Glomerular endothelial cell (primary cell): ENCODE data around the gene TMEM158. TPM values are rescaled to one million over a fixed set of nuclear protein-coding genes. Genes with fewer than 3 reads are reported as not detected.

Experiments
- DNase-seq: peaks from one replicate; pipeline ENCODE4 v3.0.0-alpha.2; 2011; ENCODE audit warnings: low read depth, low spot score; ENCODE audit errors: extremely low read depth
- total RNA-seq: library from RNA; depleted of rRNA; stranded (reverse); fragments of >200 nt; gene quantifications from 2 replicates; pipeline ENCODE4 v1.2.3, GENCODE V29; 2015

TMEM158 gene
- total RNA-seq, 1 donor from 2014 or later = 13.8 TPM

DNA sequence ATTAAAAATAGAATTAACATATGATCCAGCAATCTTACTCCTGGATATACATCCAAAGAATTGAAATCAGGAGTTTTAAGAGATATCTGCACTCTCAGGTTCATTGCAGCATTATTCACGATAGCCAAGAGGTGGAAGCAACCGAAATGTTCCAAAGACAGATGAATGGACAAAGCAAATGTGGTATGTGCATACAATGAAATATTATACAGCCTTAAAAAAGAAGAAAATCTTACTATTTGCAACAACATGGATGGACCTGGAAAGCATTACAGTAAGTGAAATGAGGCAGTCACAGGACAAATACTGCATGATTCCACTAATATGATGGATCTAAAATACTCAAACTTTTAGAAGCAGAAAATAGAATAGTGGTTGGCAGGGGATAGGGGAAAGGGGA is 9.3 kb upstream of the TMEM158 start:
- DNase-seq = no peak

DNA sequence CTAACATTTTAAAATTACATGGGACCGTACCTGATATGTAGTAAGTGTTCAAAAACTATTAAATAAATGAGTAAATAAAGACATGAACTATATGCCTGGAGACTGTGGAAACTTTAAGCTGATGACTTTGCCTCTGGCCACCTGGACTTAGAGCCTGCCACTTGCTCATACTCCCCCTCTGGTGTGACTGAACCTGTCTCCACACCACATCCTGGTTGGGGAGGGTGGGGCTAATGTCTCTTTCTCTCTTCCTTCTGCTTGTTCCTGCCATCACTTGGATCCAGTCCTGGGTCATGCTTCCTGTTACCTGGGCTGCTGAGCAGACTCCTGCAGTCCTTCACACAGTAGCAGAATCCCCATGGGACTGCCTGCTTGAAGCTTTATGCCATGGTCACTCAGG is 8.2 kb upstream of the TMEM158 start:
- DNase-seq = no peak

DNA sequence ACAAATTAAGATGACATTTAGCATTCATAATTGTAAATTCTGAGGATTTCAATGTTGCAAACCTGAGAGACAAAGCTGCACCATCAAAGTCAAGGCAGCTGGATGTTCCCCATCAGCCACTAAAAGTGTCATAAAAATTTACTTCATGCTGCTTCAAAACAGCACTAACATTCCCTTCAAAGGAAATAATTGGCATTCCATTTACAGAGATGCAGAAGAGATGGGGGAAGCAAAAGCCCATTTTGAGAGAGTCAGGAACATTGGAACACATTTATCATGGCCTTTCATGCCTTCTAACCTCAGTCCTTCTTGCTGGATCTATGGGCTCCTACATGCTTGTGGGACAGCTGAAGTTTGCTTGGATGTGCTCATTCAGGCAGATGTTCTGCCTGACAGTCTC is 6.4 kb upstream of the TMEM158 start:
- DNase-seq = no peak

DNA sequence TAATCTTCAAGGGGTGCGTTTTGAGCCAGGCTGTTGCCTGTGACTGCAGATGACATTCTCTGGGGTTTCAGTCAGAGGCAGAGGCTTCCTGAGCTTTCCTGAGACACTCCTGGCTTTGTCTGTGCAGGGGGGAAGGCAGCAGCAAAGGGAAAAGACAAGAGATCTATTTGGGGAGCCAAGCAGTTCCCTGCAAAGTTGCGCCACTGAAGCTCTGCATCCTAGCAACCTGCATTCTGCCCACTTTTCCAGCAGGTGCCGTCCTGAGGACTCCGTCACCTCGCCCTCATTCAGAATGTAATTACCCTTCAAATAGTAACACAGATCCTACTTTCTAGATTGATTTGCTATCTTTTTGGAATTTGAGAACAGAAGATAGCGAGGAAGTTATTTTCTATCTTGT is 1.9 kb upstream of the TMEM158 start:
- DNase-seq = no peak

DNA sequence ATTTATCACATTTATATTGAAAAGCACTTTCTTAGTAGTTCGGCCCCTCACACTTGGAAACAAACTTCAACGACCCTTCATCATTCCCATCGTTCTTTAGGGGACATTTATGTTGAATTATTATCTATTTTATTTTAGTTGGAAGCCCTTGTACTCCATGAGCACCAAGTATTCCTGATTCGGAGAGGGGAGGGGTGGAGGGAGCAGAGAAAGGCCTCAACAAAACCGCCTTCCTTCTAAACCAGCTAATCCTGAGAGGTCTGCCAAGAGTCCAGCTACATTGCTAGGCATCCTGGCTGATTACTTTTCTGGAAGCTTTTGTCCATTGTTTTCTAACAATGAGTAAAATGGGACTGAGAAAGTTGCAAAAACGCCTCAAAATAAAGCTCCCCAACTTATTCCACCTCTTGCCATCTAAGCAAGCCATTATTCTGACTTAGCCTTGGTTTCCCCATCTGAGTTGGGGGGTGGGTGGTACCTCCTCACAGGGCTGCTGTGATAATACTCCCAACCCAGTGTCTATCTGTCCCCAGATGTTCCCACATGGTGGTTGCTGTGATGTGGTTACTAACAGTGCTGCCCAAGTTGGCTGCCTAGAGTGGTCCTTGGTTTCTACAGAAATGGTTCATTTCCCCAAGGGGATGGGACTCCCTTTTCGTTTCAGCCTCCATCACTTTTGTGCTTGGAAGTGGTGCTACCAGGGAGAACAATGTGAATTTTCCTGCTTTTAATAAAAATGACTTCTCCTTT is 1.2 kb upstream of the TMEM158 start:
- DNase-seq = no peak

DNA sequence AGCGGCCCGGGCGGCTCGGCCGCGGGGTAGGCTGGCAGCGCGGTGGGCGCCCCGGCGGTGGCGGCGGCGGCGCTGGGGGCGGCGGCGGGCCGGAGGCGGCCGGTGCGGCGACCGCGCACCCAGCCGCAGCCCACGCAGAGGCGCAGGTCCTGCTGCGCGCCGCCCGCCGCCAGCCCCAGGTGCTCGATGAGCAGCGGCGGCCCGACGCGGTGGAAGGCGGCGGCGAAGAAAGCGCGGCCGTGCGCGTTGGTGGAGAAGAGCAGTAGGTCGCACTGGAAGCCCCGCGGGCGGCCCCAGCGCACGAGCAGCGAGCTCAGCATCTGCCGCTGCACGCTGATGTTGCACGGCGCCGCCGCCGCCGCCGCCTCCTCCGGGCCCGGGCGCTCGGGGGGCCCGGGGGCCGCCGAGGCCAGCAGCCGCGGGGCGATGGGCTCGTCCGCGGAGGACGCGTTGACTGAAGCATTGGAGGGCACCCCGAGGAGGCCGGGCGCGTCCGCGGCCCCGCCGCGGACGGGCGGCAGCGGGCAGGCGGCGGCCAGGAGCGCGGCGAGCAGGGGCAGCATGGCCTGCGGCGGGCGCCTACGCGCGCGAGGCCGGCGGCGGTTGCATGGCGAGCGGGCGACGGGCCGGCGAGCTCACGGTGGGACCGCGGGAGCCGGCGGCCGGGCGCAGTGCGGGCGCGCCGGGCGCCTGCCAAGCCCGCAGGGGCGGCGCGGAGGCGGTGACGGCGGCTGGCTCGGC is 452 bp downstream of the TMEM158 start:
- DNase-seq = no peak

DNA sequence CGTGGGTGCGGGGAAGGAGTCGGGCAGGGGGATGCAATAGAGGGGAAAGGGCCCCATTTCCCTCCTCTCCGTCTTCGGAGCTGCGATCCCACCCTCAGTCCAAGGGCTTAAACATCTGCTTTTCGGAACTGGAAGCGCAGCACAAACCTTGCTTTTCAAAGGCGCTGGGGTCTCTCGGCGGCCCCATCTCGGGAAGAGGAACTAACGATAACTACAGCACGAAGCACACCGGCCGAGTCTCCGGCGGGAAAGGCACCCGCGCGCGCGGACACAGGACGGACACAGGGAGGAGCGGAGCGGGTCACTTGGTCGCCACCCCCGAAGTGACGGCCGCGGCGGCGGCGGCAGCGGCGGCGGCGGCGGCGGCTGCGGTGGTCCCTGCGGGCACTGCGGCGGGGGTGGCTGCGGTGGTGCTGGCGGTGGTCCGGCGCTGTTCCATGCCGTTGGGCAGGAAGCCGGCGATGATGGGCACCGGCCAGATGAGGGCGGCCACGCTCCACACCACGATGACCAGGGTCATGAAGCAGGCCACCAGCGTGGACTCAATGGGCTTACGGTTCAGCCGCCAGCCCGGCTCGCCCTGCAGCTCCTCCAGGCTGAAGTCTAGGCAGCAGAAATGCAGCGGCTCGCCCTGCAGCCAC is 1.1 kb downstream of the TMEM158 start:
- DNase-seq = no peak

DNA sequence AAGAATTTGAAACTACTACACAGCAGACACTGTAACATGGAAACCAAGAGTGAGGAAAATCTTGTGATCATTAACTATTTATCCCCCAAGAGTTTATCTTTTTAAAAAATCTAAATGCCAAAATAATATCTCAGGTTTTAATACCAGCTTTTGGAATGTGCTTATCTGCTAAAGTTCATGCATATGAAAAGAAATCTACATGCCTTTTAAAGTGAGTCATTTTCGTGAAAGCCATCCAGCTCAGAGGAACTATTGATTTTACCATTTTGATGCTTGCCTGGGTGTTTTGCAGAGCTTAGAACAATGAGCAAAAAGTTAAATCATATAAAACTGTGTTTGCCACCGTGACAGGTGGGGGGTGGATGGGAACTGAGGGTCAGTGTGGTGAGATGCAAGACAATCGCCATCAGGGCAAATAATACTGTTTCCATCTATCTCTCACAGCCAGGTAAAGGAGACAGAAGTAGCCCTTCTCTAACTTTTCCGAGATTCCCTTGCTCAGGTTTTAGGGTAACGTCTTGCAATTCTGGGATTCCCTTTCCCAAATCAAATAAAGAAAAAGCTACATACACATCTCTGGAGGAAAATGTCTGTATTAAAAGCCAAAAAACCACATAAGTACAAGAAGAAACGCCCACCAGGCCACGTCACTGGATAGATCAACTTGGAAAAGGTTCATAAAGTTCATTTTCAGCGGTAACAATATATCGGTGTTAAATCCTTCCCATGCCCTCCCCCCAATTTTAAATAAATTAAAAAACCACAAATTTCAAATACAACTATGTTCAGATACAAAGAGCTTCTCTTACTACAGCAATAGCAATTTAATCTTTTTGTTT is 2.0 kb downstream of the TMEM158 start:
- no peak for DNase-seq

DNA sequence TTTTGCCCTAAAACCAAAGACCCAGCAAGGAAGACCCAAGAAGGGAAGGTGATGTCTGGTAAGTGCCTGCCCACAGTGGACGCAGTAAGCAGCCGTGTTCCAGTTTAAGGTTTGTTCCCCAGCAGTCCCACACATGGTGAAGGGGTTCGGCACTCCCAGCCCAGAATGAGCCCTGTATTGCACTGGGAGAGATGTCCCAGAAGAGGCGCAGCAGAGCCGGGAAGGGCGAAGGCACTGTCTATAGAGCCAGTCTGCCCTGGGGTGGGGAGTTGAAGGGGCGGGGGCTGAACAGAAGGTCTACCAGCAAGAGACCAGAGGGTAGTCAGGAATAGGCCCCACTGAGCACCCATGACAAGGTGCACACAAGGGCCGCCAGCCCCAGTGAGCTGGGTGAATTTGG is 6.4 kb downstream of the TMEM158 start:
- no peak for DNase-seq

DNA sequence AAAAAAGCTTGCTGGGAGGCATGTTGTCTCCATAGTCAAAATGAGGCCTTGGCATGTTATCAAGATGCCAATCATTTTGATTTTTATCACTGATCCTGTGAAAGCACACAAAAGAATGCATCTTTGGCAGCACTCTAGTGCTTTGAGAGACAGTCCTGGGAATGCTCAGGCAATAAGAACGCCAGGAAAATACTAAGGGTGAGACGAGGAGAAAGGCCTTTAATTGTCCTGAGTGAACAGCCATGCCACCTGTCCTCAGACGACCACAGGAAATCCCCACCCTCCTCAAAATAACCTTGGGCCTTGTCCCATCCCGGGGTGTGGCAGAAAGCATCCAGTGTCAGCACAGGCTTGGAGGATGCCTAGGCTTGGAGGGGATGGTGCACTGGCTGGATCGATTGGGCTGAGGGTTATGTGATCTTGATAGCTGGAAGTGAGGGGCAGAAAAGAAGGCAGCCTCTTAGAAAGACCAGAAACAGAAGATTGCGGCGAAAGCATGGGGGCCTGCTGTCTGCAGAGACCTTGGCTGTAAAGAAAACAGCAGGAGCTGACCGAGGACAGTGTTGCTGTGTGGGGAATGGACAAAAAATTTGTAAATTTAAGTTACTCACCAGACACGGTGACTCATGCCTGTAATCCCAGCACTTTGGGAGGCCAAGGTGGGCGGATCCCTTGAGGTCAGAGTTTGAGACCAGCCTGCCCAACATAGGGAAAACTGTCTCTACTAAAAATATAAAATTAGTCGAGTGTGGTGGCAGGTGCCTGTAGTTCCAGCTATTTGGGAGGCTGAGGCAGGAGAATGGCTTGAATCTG is 7.3 kb downstream of the TMEM158 start:
- no peak for DNase-seq

DNA sequence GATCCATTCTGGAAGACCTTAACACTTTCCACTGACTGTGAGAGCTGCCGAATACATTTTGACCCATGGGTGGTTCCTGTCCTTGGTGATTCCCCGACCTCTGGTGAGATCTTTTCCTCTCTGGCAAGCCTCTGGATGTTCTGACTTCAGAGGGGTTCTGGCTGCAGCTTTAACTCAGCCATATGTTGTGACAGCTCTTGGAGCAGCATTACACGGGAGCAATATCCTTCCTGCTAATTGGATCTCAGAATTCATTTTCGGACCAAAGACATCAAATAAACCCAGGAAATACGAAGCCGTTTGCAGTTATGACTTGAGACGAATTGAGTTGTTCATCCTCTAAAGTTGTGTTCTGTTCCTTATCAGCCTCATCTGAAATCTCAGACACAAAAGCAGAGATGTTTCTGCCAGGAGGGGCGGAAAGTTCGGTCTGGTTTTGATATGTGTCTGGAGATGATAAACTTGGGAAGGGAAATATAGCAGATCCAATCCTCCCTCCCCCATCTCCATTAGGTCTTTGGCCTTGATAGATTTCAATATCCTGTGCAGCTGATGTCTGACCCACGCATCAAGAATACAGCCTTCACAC is 10.0 kb downstream of the TMEM158 start:
- no peak for DNase-seq

DNA sequence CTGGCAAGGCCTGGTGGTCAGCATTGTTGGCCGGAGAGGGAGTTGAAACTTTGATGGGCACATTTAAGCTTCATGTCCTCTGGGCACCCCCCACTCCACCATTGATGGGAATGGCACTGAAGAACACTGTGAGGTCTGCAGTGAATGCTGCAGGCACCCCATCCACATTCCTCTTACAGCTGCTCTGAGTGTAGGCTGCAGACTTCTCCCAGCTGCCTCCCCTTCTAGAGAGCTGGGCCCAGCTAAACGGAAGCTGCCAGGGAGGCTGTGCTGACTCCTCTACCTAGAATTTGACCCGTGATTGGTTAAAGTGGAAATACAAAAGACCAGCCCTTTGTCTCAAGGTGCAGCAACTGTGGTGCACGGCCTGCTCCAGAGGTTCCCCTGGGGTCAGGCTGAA is 10.6 kb downstream of the TMEM158 start:
- DNase-seq = no peak

DNA sequence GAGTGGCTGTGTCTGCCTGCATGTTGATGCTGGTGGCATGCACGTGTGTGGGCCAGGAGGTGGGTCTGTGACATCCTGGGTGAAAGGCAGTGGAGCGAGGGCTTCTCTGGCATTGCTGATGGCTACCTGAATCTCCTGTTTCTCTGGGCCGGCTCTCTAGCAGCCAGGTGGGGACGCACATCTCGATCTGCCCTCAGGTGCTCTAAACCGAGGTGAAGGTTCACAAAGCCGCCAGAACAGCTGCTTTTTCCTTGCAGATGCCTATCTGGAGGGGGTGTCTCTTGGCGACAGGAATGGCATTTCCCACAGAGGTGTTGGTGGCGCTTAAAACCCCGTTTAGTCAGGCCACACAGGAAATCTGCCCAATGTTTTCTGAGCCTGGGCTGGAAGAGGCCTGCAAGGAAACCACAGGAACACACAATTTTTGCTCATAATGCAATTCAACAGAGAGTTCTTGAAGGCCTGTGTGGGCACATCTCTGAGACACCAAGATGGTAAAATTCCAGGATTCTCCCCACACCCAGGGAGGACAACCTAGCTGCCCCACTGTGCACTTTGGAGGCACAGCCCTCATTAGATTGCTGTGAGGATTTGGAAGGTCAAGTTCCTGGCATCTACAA is 11.9 kb downstream of the TMEM158 start:
- no peak for DNase-seq

DNA sequence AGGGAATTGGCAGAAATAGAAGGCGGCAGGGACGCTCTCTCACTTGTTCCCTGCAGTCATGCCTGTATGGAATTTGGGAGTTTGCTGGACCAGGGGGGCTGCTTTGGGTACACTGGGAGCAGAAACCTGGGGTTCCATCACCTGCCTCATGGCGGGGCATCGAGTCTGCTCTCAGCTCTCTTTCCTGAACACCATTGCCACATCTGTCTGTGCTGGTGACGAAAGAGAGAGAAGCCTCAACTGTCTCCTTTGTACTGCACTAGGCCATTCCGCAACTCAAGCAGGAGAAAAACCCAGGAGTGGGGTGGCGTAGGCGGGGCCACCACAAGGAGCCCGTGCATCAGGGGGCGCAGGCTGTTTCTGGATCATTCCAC is 14.0 kb downstream of the TMEM158 start:
- DNase-seq = no peak

DNA sequence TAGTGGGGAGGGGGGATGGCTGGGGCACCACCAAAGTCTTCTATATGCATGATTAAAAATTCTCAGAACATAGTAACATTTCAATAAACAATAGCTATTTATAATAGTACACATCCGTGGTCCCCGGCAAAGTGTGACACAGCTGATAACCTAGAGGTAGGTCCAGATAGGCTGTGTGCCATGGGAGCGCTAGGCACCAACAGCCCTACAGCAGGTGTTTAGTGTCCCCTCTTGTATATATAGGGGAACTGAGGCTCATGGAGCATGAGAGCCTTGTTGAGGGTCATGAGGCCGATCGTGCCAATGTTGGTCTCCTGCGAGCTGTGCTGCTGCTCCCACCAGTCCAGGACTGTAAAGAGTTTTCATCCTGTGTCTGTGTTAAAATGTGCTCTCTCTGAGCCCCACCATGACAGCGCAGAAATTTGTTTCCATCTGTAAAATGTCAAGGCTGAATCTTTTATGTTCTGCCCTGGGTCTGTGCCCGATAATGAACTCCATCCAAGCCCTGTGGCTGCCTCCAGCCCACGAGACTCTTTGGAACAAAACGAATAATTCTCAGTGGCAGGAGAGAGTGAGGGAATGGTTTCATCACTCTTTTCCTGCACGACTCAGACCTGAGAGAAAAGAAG is 14.5 kb downstream of the TMEM158 start:
- no peak for DNase-seq

DNA sequence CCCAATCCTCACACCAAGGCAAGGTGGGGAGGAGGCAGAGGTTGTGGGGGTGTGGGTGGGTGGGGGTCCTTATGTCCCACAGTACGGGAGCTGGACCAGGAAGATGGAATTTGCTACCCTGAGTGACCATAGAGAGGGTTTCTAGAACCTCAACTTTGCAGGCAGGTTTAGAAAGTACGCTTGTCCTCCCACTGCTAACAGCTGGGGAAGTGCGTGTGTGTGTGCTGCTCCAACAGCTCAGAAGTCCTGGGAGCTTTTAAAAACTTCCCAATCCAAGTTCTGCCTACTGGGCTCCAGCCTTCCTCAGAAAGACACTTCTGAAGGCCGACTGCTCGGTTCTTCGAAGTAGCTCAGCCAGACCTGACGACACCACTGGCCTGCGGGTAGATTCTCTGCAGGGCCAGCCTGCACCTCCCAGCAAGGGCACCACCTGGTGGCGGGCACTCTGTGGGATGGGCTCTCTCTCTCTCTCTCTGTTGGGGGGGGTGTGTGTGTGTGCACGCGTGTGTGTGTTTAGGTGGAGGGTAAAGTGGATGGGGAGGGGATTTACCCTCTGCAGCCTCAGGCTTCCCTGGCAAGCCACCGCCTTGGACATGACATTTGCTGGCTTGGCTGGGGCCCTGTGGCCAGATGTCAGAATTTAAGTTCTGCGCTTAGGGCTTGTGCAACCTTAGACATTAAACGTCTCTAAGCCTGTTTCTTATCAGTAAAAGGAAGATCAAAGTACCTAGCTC is 15.6 kb downstream of the TMEM158 start:
- no peak for DNase-seq

DNA sequence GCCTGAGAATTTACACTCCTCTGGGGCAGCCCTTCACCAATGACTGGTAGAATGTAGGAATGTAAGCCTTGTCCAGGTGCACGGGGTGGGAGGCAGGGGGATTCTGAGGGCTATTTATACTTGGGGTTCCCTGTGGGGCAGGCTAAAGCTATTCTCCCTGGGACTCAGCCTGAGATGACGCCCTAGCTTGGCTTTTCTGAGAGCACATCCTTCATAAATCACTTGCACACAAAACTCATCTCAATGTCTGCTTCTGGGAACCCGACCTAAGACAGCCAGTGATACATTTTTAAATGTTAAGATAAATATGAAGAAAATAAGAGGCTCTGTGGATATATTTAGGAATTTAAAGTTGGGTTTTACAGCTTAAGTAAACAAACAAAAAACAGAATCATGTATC is 16.6 kb downstream of the TMEM158 start:
- no peak for DNase-seq

DNA sequence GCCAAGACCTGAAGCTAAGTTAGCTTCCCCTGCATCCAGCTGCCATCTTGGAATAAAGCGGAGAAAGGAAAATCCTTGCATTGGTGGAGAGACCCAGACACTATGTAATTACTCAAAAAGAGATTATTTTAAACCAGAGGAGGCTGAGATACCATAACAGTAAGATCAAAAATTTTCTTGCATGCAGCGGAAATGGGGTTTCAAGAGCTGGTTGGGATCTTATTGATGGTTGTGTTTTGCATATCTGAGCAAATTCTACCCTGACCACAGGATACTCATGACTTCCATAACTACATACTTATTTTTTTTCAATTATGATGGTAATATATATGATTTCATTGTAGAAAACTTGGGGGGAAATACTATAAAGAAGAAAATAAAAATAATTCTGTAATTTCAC is 17.5 kb downstream of the TMEM158 start:
- DNase-seq = no peak
